ENCODE results near the gene SLC7A8.

GRCh38 chr14:23112359-23113178, 70.9 kb downstream of the SLC7A8 start:
- TF ChIP-seq, protein P1, sequence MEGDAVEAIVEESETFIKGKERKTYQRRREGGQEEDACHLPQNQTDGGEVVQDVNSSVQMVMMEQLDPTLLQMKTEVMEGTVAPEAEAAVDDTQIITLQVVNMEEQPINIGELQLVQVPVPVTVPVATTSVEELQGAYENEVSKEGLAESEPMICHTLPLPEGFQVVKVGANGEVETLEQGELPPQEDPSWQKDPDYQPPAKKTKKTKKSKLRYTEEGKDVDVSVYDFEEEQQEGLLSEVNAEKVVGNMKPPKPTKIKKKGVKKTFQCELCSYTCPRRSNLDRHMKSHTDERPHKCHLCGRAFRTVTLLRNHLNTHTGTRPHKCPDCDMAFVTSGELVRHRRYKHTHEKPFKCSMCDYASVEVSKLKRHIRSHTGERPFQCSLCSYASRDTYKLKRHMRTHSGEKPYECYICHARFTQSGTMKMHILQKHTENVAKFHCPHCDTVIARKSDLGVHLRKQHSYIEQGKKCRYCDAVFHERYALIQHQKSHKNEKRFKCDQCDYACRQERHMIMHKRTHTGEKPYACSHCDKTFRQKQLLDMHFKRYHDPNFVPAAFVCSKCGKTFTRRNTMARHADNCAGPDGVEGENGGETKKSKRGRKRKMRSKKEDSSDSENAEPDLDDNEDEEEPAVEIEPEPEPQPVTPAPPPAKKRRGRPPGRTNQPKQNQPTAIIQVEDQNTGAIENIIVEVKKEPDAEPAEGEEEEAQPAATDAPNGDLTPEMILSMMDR (IDR thresholded peaks at IDR 0.05), result no peak
- no peak for TF ChIP-seq POLR2A (IDR thresholded peaks at IDR 0.05)

Data from heart left ventricle (tissue), 13 donors.